NCI-H748 treated with DMSO at 0.1 percent for 48 hours (cell line): Measurements from ENCODE around the gene NET1.

Experiments
- DNase-seq: peaks from one replicate; lab custom pipeline; 2025; lab: John Stamatoyannopoulos, UW

The NET1 gene

DNA sequence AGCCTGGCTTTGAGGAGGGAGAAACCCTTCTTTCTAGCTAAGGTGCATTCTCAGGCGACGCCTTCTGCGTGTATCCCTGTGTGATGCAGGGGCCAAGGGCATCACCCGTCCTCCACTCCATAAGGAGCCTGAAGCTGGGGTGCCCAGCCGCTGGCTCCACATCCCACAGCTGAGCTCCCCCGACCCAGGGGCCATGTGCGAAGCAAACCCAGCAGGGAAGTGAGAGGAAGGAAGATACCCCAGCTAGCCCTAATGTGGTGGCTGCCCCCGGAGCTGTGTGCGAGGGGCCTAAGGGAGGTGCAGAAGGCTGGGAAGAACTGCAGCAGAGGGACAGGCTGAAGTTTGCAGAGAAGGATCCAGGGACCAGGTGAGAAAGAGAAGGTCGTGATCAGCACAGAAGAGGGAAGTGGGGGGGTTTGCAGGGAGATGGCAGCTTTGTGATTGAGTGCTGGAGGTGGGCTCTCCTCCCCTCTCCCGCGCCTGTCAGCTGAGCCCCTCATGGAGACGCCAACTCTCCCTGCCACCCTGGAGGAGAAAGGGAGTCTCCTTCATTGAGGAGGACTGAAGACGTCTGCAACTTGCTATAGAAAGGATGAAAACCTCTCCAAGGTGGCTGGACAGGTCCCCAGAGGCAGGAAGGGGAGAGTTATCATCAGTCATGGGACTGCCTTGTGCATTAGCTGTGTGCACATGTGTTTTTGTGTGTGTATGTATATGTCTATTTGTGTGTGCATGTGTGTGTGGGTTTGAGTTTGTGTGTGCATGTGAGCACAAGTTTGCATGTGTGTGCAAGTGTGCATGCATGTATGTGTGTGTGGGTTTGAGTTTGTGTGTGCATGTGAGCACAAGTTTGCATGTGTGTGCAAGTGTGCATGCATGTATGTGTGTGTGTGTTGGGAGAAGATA lies 90.5 kb downstream of the NET1 start:
- DNase-seq: no peak

DNA sequence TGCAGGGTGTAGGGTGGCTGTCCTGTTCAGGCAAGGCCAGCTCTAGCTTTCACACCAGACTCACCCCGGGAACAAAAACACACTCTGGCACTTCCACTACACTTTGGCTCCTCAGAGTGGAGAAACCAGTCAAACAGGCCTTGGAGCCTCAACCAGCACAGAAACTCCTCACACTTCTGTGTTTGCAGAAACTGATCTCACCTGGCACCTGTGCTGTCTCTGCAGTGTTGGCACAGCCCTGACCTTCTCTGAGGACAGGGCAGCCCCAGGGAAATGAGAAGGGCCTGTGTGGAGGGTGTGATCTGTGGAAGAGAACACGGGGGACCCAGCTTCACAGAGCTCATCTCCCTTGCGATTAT lies 91.1 kb downstream of the NET1 start:
- DNase-seq: no peak

- no peak for DNase-seq
Observed at GRCh38 chr10:5504146-5505072, 92.1 kb downstream of the NET1 start.

- DNase-seq: no peak
Observed at GRCh38 chr10:5506246-5506645, 93.9 kb downstream of the NET1 start.

DNA sequence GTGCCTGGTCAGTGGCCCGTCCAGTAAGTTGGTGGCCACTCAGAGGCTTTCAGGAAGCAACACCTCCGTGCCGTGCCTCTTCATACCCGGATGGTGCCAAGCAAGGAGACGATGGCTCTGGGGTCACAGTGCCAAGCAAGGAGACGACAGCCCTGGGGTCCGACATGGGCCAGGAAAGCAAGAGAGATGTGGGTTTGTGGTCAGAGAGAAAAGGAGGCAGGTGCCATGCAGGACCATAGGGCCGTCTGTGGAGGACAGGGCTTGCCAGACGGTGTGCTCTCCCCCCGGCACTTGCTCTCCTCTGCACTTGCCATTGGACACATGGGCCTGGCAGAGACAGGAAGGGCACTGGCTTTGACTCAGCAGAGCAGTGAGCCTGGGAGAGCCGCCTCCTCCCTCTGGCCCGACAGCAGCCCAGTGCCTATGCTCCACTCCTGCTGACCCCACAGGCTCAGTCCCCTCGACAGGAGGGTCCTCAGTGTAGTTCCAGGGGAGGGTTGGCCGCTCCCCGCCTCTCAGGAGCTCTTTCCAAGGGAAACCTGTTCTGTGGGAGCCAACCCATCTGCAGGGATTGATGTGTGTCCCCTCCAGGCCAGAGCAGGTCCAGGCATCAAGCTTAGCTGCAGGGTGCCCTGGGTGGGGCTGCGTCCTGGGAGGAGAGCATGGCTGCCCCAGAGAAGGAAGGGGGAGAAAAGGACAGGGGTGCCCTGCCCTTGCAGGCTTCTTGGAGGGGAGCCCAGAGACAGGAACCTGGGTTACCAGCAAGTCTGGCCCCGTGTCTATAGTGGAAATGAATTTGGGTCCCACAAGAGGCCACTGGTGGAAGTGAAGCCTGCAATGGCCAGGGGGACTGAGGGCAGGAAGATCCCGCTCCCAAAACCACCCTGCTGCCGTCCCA lies 94.6 kb downstream of the NET1 start:
- no peak for DNase-seq

DNA sequence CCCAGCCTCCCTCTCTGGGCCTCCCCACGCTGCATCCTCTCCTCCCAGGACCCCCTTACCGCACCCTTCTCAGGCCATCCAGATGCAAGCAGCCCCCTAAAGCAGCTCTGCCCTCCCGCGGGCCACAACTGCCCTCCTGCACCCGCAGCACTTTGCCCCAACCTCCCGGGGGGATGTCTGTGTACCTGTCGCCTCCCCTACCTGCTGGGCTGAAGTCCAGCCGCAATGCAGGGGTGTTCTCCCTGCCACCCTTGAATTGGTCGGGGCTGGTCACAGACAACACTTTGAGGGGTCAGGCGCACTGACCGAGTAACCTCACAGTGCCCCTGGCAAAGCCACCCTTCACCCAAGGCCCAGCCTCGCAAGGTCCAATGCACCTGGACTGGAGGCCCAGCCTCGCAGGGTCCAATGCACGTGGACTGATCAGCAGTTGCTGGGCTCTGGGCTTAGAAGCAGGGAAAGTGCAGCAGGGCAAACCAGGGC lies 95.3 kb downstream of the NET1 start:
- DNase-seq: no peak

DNA sequence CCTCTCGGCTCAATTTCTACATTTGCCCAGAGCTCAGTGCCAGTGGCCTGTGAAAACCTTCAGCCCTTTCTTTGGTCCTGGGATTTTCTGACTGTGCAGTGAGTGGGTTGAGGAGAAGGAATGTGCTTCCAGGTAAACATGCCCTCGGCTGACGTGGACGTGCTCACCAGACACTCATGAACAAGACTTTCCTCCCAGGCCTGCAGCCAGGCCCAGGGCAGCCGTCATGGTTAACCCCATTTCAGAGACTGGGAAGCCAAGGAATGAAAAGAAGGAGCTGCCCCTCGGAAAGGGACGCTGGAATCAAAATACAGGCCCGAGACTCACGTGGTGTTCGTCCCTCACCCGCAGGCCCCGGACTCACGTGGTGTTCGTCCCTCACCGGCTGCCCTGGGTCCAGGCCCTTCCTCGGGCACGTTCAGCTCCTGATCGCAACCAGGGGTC lies 95.8 kb downstream of the NET1 start:
- DNase-seq: no peak
